Stimulated activated naive CD8-positive, alpha-beta T cell treated with anti-CD3 and anti-CD28 coated beads, Interleukin-15, Interleukin-2, amounts not matched to agents 100 ng/mL and 50 ng/mL, for 24 hours (primary cell): ENCODE data around the gene PTGFRN.

ENCODE experiments used
- H3K27ac Mint-ChIP-seq: one replicate; pipeline ENCODE4 v1.8.0; 2021; ENCODE audit warnings: mild to moderate bottlenecking, mixed read lengths
- H3K27me3 Mint-ChIP-seq: one replicate; pipeline ENCODE4 v1.8.0; 2021; ENCODE audit warnings: mixed read lengths
- H3K36me3 Mint-ChIP-seq: one replicate; pipeline ENCODE4 v1.8.0; 2021; ENCODE audit warnings: low read depth, mixed read lengths
- H3K4me1 Mint-ChIP-seq: one replicate; pipeline ENCODE4 v1.8.0; 2021; ENCODE audit warnings: low read depth, mixed read lengths
- H3K4me3 Mint-ChIP-seq: one replicate; pipeline ENCODE4 v1.8.0; 2021; ENCODE audit warnings: mild to moderate bottlenecking, mixed read lengths
- H3K9me3 Mint-ChIP-seq: one replicate; pipeline ENCODE4 v1.8.0; 2021; ENCODE audit warnings: mixed read lengths

PTGFRN gene

GRCh38 chr1:116906812-116907211 lies 2.9 kb upstream of the PTGFRN start:
- Mint-ChIP-seq H3K9me3 (no peaks in the 10 kb centered on the region), H3K36me3 (no peaks in the 10 kb centered on the region), H3K27me3 (peaks cover 8% of the 10 kb centered on the region), H3K27ac (no peak overlapping the region), H3K4me1 (no peaks in the 10 kb centered on the region), H3K4me3 (no peak overlapping the region)

GRCh38 chr1:116907351-116907750 lies 2.4 kb upstream of the PTGFRN start:
- Mint-ChIP-seq H3K4me1 (no peaks in the 10 kb centered on the region), H3K27me3 (peaks cover 8% of the 10 kb centered on the region), H3K27ac (no peak overlapping the region), H3K4me3 (no peak overlapping the region), H3K9me3 (no peaks in the 10 kb centered on the region), H3K36me3 (no peaks in the 10 kb centered on the region)

- no peaks in the 10 kb centered on the region for H3K4me1 Mint-ChIP-seq
- H3K9me3 Mint-ChIP-seq: no peaks in the 10 kb centered on the region
- H3K36me3 Mint-ChIP-seq: no peaks in the 10 kb centered on the region
- H3K4me3 Mint-ChIP-seq: no peak overlapping the region
- H3K27me3 Mint-ChIP-seq: peaks cover 8% of the 10 kb centered on the region
- H3K27ac Mint-ChIP-seq: no peak overlapping the region
Observed at GRCh38 chr1:116908266-116908665, 1.4 kb upstream of the PTGFRN start.

- no peaks in the 10 kb centered on the region for H3K4me1 Mint-ChIP-seq
- peak overlapping the region; percentile 76 for H3K27ac Mint-ChIP-seq
- H3K27me3 Mint-ChIP-seq: peaks cover 8% of the 10 kb centered on the region
- H3K9me3 Mint-ChIP-seq: no peaks in the 10 kb centered on the region
- H3K36me3 Mint-ChIP-seq: no peaks in the 10 kb centered on the region
- peak overlapping the region; percentile 76 for H3K4me3 Mint-ChIP-seq
Observed at GRCh38 chr1:116908820-116909511, 750 bp upstream of the PTGFRN start.

- no peaks in the 10 kb centered on the region for H3K36me3 Mint-ChIP-seq
- peaks cover 8% of the 10 kb centered on the region for H3K27me3 Mint-ChIP-seq
- H3K27ac Mint-ChIP-seq: no peak overlapping the region
- H3K4me3 Mint-ChIP-seq: no peak overlapping the region
- peaks cover 6% of the 10 kb centered on the region for H3K4me1 Mint-ChIP-seq
- no peaks in the 10 kb centered on the region for H3K9me3 Mint-ChIP-seq
Observed at GRCh38 chr1:116910379-116911187, 867 bp downstream of the PTGFRN start.

- Mint-ChIP-seq H3K4me3 (no peak overlapping the region), H3K27me3 (peaks cover 8% of the 10 kb centered on the region), H3K9me3 (no peaks in the 10 kb centered on the region), H3K36me3 (no peaks in the 10 kb centered on the region), H3K4me1 (peaks cover 6% of the 10 kb centered on the region), H3K27ac (no peak overlapping the region)
Observed at GRCh38 chr1:116911188-116911553, 1.5 kb downstream of the PTGFRN start.

GRCh38 chr1:116911779-116912469 lies 2.2 kb downstream of the PTGFRN start:
- peaks cover 6% of the 10 kb centered on the region for H3K4me1 Mint-ChIP-seq
- H3K27ac Mint-ChIP-seq: no peak overlapping the region
- peaks cover 8% of the 10 kb centered on the region for H3K27me3 Mint-ChIP-seq
- H3K36me3 Mint-ChIP-seq: no peaks in the 10 kb centered on the region
- H3K9me3 Mint-ChIP-seq: no peaks in the 10 kb centered on the region
- H3K4me3 Mint-ChIP-seq: no peak overlapping the region

GRCh38 chr1:116912846-116913245 lies 3.1 kb downstream of the PTGFRN start:
- Mint-ChIP-seq H3K9me3 (no peaks in the 10 kb centered on the region), H3K4me1 (peaks cover 6% of the 10 kb centered on the region), H3K27me3 (peaks cover 8% of the 10 kb centered on the region), H3K4me3 (no peak overlapping the region), H3K27ac (no peak overlapping the region), H3K36me3 (no peaks in the 10 kb centered on the region)

- Mint-ChIP-seq H3K4me3 (no peak overlapping the region), H3K4me1 (peaks cover 6% of the 10 kb centered on the region), H3K27ac (no peak overlapping the region), H3K27me3 (peaks cover 6% of the 10 kb centered on the region), H3K36me3 (no peaks in the 10 kb centered on the region), H3K9me3 (no peaks in the 10 kb centered on the region)
Observed at GRCh38 chr1:116913941-116914340, 4.2 kb downstream of the PTGFRN start.

GRCh38 chr1:116914667-116915066 lies 5.0 kb downstream of the PTGFRN start:
- Mint-ChIP-seq H3K9me3 (no peaks in the 10 kb centered on the region), H3K36me3 (no peaks in the 10 kb centered on the region), H3K27ac (no peak overlapping the region), H3K4me1 (peaks cover 6% of the 10 kb centered on the region), H3K27me3 (no peaks in the 10 kb centered on the region), H3K4me3 (no peak overlapping the region)

GRCh38 chr1:116915086-116915661 lies 5.5 kb downstream of the PTGFRN start:
- peaks cover 11% of the 10 kb centered on the region for H3K4me1 Mint-ChIP-seq
- no peaks in the 10 kb centered on the region for H3K27me3 Mint-ChIP-seq
- H3K9me3 Mint-ChIP-seq: no peaks in the 10 kb centered on the region
- H3K36me3 Mint-ChIP-seq: no peaks in the 10 kb centered on the region
- H3K4me3 Mint-ChIP-seq: no peak overlapping the region
- no peak overlapping the region for H3K27ac Mint-ChIP-seq

- H3K27ac Mint-ChIP-seq: no peak overlapping the region
- no peaks in the 10 kb centered on the region for H3K9me3 Mint-ChIP-seq
- no peaks in the 10 kb centered on the region for H3K27me3 Mint-ChIP-seq
- H3K4me3 Mint-ChIP-seq: no peak overlapping the region
- H3K4me1 Mint-ChIP-seq: peaks cover 15% of the 10 kb centered on the region
- no peaks in the 10 kb centered on the region for H3K36me3 Mint-ChIP-seq
Observed at GRCh38 chr1:116916002-116916401, 6.3 kb downstream of the PTGFRN start.

GRCh38 chr1:116916533-116917445 lies 7.1 kb downstream of the PTGFRN start:
- Mint-ChIP-seq H3K27ac (no peak overlapping the region), H3K36me3 (no peaks in the 10 kb centered on the region), H3K4me3 (no peak overlapping the region), H3K9me3 (no peaks in the 10 kb centered on the region), H3K27me3 (no peaks in the 10 kb centered on the region), H3K4me1 (peaks cover 15% of the 10 kb centered on the region)

GRCh38 chr1:116918714-116919357 lies 9.1 kb downstream of the PTGFRN start:
- no peaks in the 10 kb centered on the region for H3K36me3 Mint-ChIP-seq
- H3K4me3 Mint-ChIP-seq: no peak overlapping the region
- H3K27ac Mint-ChIP-seq: no peak overlapping the region
- no peaks in the 10 kb centered on the region for H3K9me3 Mint-ChIP-seq
- H3K4me1 Mint-ChIP-seq: peaks cover 15% of the 10 kb centered on the region
- H3K27me3 Mint-ChIP-seq: no peaks in the 10 kb centered on the region
